HG03575 (cell line): ENCODE results near the gene ELP2.
A peak's percentile ranks its signal among the peaks of the same experiment; 100 is the strongest.
"Not testable (repeated sequence)": the region's sequence is repeated elsewhere in the genome, so short reads cannot be mapped to it uniquely, and the experiment has no call there.

Experiments used
- ATAC-seq: cut with Tn5 transposase; IDR thresholded peaks from one replicate; pipeline ENCODE4 v1.9.1; 2021; ENCODE audit not compliant: unreplicated experiment, insufficient number of reproducible peaks, low FRiP score; ENCODE audit errors: extremely low read depth

ELP2 gene

GRCh38 chr18:36149514-36150289, 20.0 kb downstream of the ELP2 start:
- peak; percentile 62 for ATAC-seq

GRCh38 chr18:36152781-36153180, 23.1 kb downstream of the ELP2 start:
- no peak for ATAC-seq

GRCh38 chr18:36153203-36153602, 23.5 kb downstream of the ELP2 start:
- no peak for ATAC-seq

- no peak for ATAC-seq
These were observed 24.1 kb downstream of the ELP2 start for GRCh38 chr18:36153771-36154170.

GRCh38 chr18:36155851-36156757, 26.4 kb downstream of the ELP2 start:
- ATAC-seq = no peak

GRCh38 chr18:36157441-36157840, 27.7 kb downstream of the ELP2 start:
- no peak for ATAC-seq

- no peak for ATAC-seq
These were observed 28.7 kb downstream of the ELP2 start for GRCh38 chr18:36158266-36158867.

GRCh38 chr18:36160959-36161371, 31.3 kb downstream of the ELP2 start:
- ATAC-seq = no peak

GRCh38 chr18:36162981-36163380, 33.3 kb downstream of the ELP2 start:
- no peak for ATAC-seq

- ATAC-seq = no peak
These were observed 38.1 kb downstream of the ELP2 start for GRCh38 chr18:36167692-36168218.

GRCh38 chr18:36168296-36168695, 38.6 kb downstream of the ELP2 start:
- not testable (repeated sequence) for ATAC-seq

GRCh38 chr18:36169938-36170337, 40.2 kb downstream of the ELP2 start:
- ATAC-seq = no peak

GRCh38 chr18:36175481-36175880, 45.8 kb downstream of the ELP2 start:
- ATAC-seq = no peak

- no peak for ATAC-seq
These were observed 46.5 kb downstream of the ELP2 start for GRCh38 chr18:36176177-36176584.

GRCh38 chr18:36176711-36177110, 47.0 kb downstream of the ELP2 start:
- no peak for ATAC-seq

GRCh38 chr18:36177913-36178312, 48.2 kb downstream of the ELP2 start:
- no peak for ATAC-seq

- ATAC-seq = no peak
These were observed 50.1 kb downstream of the ELP2 start for GRCh38 chr18:36179562-36180355.

- ATAC-seq = no peak
These were observed 51.7 kb downstream of the ELP2 start for GRCh38 chr18:36181441-36181840.
